OCI-LY1 (cell line): ENCODE results near the gene IDH2.

Source experiments
- CTCF ChIP-seq: fragments of 200-600 bp; sonication (generic), shearing (Covaris generic); IDR thresholded peaks from 2 replicates; pipeline ENCODE4 v1.5.1; 2017; ENCODE audit warnings: mild to moderate bottlenecking, antibody characterized with exemption, low read length, moderate library complexity, mixed read lengths
- EZH2 ChIP-seq: fragments of 200-600 bp; sonication (generic), shearing (Covaris generic); IDR thresholded peaks from 2 replicates; pipeline ENCODE4 v1.8.0; 2017; ENCODE audit warnings: borderline replicate concordance, mixed run types, mild to moderate bottlenecking, antibody characterized with exemption, low read length, moderate library complexity, mixed read lengths

GRCh38 chr15:90074023-90074422 is 28.2 kb downstream of the IDH2 start:
- no peak for TF ChIP-seq CTCF
- TF ChIP-seq EZH2: no peak
